ENCODE results near the gene VPS45. TPM values are rescaled to one million over a fixed set of nuclear protein-coding genes. Genes with fewer than 3 reads are reported as not detected.

The VPS45 gene
- total RNA-seq, 6 experiments from 2014 or later, result 35.6 to 43.3 (median 37.1) TPM

GRCh38 chr1:150151291-150152181, 84.0 kb downstream of the VPS45 start:
- H3K4me1 Mint-ChIP-seq (ENCODE audit: low read depth), result peaks cover 73% of the 10 kb centered on the region
- H3K27me3 Mint-ChIP-seq (ENCODE audit: insufficient read depth), result no peaks in the 10 kb centered on the region; the same call in 1 of the 2 replicates

DNA sequence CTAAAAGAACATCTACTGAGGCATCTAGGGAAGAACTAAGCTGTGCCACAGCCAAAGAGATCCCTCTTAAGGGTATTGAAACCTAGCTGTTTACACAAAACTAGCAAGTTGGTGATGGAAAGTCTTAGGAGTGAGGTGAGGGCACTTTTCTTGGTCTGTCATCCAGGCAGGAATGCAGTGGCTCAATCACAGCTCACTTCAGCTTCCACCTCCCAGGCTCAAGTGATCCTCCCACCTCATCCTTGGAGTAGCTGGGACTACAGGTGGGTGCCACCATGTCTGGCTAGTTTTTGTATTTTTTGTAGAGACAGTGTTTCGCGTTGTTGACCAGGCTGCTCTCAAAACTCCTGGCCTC, 84.6 kb downstream of the VPS45 start:
- H3K36me3 Mint-ChIP-seq (ENCODE audit: low read depth), result peaks cover 51% of the 10 kb centered on the region
- H3K4me3 Mint-ChIP-seq, result peak overlapping the region; percentile 97
- H3K4me1 Mint-ChIP-seq (ENCODE audit: low read depth), result peaks cover 79% of the 10 kb centered on the region
- peak overlapping the region; percentile 87 for H3K27ac Mint-ChIP-seq
- no peaks in the 10 kb centered on the region; the same call in 1 of the 2 replicates for H3K27me3 Mint-ChIP-seq (ENCODE audit: insufficient read depth)
- no peak for DNase-seq
- no peaks in the 10 kb centered on the region for H3K9me3 Mint-ChIP-seq
- no peak for TF ChIP-seq CTCF (IDR thresholded peaks at IDR 0.05)

More at GRCh38 chr1:150151291-150152181, 84.0 kb downstream of the VPS45 start:
- Mint-ChIP-seq H3K4me3 (peak overlapping the region; percentile 97), H3K27ac (peak overlapping the region; percentile 87), H3K36me3 (ENCODE audit: low read depth) (peaks cover 44% of the 10 kb centered on the region), H3K9me3 (no peaks in the 10 kb centered on the region)
- TF ChIP-seq CTCF (IDR thresholded peaks at IDR 0.05), result no peak
- DNase-seq, result no peak

GRCh38 chr1:150152772-150153456, 85.3 kb downstream of the VPS45 start:
- Mint-ChIP-seq H3K36me3 (ENCODE audit: low read depth) (peaks cover 56% of the 10 kb centered on the region), H3K27ac (peak overlapping the region; percentile 87), H3K4me1 (ENCODE audit: low read depth) (peaks cover 86% of the 10 kb centered on the region), H3K9me3 (no peaks in the 10 kb centered on the region), H3K27me3 (ENCODE audit: insufficient read depth) (no peaks in the 10 kb centered on the region; the same call in 1 of the 2 replicates), H3K4me3 (peak overlapping the region; percentile 74)
- DNase-seq, result peak; percentile 53
- no peak for TF ChIP-seq CTCF (IDR thresholded peaks at IDR 0.05)

DNA sequence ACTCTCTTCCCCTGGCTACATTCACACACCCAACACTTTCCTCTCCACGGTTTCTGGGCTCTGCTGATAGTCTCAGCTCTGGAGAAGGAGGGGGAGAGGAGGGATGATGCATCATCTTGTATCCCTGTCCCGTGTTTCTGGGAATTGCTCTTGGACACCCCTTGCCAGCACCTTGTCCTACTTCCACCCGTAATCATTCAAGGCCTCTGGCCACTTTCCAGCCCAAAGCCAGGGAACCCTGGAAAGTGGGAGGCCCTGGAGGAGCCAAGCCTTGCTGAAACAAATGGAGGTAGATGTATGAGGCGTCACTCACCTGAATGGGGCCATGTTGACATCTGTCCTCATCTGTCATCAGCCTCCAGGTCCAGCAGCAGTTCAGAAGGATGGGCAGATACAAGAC, 86.6 kb downstream of the VPS45 start:
- peaks cover 1% of the 10 kb centered on the region for H3K27me3 Mint-ChIP-seq (ENCODE audit: insufficient read depth)
- H3K4me1 Mint-ChIP-seq (ENCODE audit: low read depth), result peaks cover 79% of the 10 kb centered on the region
- H3K4me3 Mint-ChIP-seq, result no peak overlapping the region
- no peaks in the 10 kb centered on the region for H3K9me3 Mint-ChIP-seq
- TF ChIP-seq CTCF (IDR thresholded peaks at IDR 0.05), result no peak
- H3K27ac Mint-ChIP-seq, result peak overlapping the region; percentile 87; the same call in 1 of the 2 replicates
- DNase-seq, result no peak
- H3K36me3 Mint-ChIP-seq (ENCODE audit: low read depth), result peaks cover 61% of the 10 kb centered on the region

- Mint-ChIP-seq H3K4me3 (no peak overlapping the region), H3K27me3 (ENCODE audit: insufficient read depth) (peaks cover 4% of the 10 kb centered on the region), H3K9me3 (no peaks in the 10 kb centered on the region), H3K4me1 (ENCODE audit: low read depth) (peaks cover 82% of the 10 kb centered on the region), H3K36me3 (ENCODE audit: low read depth) (peaks cover 72% of the 10 kb centered on the region), H3K27ac (peak overlapping the region; percentile 13; the same call in 1 of the 2 replicates)
- no peak for DNase-seq
- TF ChIP-seq CTCF (IDR thresholded peaks at IDR 0.05), result no peak
These were observed 88.0 kb downstream of the VPS45 start for GRCh38 chr1:150155413-150156071.

Measured in HFFc6 (cell line).